NK-92 treated with Interleukin-12 subunit alpha and Interleukin-12 subunit beta, amount 100 ng/mL, for 24 hours (cell line): ENCODE results near the gene TNFRSF8.

ENCODE experiments used
- DNase-seq: peaks from one replicate; lab custom pipeline; 2025; lab: John Stamatoyannopoulos, UW

TNFRSF8 gene

DNA sequence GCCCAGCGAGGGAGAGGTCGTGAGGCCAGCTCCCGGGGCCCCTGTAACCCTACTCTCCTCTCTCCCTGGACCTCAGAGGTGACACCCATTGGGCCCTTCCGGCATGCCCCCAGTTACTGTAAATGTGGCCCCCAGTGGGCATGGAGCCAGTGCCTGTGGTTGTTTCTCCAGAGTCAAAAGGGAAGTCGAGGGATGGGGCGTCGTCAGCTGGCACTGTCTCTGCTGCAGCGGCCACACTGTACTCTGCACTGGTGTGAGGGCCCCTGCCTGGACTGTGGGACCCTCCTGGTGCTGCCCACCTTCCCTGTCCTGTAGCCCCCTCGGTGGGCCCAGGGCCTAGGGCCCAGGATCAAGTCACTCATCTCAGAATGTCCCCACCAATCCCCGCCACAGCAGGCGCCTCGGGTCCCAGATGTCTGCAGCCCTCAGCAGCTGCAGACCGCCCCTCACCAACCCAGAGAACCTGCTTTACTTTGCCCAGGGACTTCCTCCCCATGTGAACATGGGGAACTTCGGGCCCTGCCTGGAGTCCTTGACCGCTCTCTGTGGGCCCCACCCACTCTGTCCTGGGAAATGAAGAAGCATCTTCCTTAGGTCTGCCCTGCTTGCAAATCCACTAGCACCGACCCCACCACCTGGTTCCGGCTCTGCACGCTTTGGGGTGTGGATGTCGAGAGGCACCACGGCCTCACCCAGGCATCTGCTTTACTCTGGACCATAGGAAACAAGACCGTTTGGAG is 80.0 kb downstream of the TNFRSF8 start:
- DNase-seq: no peak

DNA sequence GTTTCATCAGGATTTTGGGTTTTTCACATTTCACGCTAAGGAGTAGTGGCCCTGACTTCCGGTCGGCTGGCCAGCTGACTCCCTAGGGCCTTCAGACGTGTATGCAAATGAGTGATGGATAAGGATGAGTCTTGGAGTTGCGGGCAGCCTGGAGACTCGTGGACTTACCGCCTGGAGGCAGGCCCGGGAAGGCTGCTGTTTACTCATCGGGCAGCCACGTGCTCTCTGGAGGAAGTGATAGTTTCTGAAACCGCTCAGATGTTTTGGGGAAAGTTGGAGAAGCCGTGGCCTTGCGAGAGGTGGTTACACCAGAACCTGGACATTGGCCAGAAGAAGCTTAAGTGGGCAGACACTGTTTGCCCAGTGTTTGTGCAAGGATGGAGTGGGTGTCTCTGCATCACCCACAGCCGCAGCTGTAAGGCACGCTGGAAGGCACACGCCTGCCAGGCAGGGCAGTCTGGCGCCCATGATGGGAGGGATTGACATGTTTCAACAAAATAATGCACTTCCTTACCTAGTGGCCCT is 80.6 kb downstream of the TNFRSF8 start:
- DNase-seq: no peak

DNA sequence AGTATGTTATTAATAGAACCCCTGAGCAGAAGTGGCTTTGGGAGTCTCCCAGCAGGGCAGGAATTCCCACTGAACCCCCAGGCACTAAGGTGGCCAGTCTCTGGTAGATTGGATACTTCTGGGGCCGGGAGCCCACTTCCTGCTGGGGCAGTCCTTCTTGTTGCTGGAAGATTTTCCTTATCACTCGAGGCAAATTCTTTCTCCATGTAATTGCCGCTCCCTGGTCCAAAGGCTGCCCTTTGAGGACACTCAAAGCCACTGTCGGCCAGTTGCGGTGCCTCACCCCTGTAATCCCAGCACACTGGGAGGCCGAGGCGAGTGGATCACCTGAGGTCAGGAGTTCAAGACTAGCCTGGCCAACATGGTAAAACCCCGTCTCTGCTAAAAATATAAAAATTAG is 81.1 kb downstream of the TNFRSF8 start:
- DNase-seq: no peak

DNA sequence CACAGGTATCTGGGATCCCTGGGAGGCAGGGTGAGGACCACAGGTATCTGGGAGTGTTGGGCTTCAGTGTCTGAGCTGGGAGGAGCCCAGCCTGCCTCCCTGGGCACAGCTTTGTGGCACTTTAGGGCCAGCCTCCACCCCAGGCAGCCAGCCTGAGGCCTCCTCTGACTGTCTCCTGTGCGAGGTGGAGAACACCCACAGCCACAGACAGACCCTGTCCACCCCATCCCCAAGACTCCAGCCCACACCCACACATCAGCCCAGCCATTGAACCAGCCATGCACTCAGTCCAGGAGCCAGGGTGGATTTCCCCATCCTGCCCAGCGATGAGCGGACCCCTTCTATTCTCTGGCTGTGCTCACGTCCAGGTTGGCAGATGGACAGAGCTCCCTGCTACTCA is 81.9 kb downstream of the TNFRSF8 start:
- no peak for DNase-seq

DNA sequence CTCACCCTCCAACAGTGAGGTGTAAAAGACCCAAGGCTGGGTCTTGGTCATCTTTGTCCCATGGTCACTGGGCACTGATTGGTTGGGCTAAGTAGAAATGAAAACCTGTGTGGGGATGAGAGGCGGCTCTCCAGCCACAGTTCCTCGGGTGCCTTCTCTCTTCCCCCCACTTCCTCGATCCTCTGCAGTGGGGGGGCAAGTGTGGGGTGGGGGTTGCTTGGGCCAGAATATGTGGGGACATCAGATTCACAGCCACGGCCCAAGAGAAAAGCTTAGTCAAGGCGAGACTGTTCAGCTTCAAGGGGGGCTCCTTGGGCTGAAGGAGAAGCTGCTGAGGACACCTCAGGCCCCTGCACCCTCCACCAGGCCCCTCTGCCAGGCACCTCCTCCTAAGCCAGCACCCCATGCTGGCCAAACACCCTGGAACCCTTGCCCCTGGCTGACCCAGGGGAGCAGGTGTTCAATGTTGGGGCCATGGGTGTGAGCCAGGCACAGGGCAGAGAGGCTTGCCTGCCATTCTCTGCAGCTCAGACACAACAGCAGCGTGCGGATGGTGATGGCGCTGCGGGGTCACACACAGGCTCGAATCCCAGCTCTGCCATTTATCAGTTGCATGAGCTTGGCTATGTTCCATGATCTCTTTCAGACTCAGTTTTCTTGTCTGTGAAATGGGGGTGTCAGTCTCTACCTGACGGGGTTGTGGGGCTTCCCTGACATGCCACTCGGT is 82.7 kb downstream of the TNFRSF8 start:
- DNase-seq: no peak

DNA sequence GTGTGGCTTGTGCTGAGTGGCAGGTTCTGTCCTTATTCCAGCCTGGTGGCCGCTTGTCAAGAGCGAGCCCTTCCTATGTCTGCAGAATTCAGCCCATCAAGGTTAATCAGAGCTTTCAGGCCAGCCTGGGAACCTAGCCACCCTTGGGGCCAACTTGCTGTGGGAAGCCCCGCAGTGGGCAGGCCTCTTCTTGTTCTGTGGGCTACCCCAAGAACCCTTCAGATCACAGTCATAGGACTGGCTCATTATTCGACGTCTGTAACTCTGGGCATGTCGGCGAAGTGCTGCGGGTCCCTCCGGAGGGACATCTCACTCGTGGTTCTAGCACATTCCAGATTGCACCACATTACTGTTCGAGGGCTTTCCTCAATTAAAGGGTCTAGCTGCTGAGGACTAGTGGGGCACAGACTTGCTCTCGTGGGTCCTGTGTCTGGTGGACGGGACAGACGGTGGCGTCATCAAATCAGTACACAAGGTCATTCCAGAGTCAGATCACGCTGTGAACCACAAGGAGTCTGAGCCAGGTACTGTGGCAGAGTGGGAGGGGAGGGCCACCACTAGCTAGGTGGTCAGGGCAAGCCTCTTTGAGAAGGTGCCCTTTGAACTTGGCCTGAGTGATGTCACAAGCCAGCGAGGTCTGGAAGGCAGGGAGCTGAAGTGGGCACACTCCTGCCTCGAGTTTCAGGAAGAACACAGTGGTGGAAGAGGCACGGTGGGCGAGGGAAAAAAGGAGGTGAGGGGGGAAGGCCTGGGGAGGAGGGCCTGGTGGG is 83.4 kb downstream of the TNFRSF8 start:
- no peak for DNase-seq

DNA sequence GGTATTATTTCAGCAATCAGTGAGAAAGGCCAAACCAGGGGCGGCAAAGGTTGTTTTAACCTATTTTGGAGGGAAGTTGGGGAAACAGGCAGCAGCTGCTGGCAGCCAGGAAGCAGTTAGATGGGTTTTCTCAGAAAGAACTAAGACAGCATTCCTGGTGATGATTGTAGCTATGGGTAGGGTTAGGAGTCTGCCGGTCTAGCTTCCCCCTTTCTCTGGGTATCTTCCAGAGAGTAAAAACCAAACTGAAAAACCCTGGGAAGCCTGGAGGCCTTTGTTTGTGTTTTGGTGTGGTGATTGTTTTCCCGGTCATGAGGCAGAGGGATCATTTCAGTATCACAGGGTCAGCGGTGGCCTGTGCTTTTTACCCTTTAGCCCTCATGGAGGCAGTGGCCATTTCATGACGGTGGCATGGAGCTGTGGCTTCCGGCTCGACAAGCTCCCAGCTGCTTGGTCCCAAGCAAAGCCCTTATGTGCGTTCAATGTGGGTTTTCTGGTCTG is 84.1 kb downstream of the TNFRSF8 start:
- DNase-seq: no peak

DNA sequence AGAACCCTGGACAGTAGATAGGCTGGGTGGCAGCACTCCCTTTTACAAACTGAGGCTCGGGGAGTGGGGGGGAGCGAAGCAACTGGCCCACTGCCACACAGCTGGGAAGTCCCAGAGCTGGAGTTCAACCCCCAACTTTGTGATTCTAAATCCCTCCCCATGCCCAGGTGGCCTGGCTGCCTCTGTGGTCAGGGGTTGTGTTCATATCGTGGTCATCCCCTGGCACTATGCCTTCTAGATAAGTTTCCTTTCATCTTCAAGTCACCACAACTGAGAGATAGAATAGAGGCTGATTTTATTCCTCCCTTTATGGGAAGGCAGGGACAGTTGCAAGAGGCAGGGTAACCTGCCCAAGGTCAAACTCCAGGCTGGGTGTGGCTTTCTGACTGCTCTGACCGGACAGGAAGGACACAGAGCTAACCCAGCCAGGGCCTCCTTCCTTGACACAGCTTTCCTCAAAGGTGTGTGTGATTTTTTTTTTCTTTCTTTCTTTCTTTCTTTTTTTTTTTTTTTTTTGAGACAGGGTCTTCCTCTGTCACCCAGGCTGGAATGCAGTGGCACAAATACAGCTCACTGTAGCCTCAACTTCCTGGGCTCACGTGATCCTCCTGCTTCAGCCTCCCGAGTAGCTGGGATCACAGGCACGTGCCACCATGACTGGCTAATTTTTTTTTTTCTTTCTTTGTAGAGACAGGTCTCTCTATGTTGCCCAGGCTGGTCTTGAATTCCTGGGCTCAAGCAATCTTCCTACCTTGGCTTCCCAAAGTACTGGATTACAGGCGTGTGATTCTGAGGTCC is 85.3 kb downstream of the TNFRSF8 start:
- DNase-seq: no peak

DNA sequence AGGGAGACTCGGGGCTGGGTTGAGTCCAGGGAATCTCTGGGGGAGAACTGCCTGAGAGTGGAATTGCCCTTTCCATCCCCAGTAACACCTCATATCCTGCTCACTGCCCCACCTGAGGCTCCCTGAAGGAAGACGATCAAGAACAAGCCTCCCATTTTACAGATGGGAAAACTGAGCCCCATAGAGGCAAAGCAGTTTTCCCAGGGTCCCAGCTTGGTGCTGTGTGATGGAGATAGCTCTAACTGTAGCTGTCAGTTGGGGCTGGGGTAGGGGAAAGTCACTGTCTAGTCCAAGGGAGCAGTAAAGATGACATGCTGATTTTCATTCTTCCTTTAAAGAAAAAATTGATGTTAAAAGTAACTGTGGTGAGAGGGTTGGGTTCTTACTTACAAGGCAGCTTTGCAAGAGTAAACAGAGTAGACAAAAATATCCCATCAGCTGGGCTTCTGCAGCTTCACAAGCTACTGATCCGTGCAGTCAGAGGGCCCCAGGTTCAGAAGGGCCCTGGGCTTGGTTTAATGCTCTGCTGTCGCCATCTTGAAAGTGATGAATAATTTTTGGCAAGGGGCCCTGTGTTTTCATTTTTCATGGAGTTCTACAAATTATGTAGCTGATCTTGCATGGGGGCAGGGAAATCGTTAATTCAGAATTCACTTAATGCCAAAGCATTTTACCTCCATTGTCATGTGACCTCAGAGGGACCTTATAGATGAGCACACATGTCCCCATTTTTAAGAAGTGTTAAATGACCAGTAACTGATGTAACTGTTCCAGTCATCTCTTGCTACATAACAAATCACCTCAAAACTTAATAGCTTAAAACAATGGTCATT is 86.1 kb downstream of the TNFRSF8 start:
- DNase-seq: no peak

DNA sequence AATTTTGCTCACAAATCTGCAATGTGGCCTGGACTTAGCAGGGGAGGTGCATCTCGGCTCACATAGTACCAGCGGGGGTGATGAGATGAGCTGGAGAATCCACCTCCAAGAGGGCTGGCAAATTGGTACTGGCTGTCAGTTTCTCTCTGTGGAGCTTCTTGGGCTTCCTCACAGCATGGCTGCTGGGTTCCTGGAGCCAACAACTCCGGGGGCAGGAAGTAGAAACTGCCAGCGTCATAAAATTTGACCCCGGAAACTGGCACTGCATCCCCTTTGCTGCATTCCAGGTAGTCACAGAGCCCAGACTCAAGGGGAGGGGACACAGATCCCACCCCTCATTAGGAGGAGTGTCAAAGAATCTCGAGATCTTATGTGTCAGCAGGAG is 86.7 kb downstream of the TNFRSF8 start:
- DNase-seq: no peak

DNA sequence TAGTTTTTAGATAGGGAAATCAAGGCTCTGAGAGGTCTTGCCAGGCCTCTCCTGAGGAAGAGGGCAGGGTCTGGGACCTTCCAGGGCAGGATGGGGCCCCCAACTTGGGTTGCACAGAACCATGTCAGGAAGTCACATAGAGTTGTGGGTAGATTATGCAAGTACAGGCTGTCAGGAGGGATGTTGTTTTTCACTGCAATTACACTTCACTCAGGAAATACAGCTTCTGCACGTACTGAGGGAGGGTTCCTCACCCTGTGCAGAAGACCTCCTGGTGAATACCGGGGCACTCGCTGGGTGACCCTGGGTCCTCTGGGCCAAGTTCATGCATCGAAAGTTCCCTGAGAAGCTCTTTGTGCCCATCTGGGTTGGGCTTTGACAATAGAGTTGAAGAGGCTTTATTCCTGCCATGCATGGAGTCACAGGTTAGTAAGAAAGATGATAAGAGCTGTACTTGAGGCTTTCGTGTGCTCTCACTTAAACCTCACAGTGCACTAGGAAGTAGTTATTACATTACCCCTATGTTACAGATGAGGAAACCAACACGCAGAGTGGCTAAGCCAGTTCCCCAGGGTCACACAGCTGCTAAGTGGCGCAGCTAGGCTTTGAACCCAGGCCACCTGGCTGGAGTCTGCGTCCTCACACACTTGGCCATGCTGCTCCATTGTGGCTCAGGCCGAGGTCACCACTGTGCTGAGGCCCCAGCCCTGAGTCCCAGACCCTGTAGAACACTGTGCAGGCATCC is 87.5 kb downstream of the TNFRSF8 start:
- DNase-seq: peak; percentile 51

DNA sequence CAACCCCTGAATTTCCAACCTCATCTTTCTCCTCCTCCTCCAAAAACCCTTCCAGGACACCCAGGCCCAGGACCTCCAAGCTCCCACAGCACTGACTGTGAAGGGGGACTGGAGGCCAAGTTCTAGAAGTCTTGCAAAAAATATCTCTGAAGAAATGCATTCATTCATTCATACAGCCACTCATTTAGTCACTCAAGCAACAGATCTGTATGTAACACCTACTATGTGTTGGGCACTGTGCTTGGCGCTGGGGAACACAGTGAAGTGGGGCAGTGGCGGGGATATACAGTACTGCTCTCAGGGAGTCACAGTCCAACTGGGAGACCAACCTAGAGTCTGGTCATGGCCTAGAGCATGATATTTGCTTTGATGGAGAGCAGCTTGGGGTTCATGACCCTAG is 88.4 kb downstream of the TNFRSF8 start:
- DNase-seq: no peak

DNA sequence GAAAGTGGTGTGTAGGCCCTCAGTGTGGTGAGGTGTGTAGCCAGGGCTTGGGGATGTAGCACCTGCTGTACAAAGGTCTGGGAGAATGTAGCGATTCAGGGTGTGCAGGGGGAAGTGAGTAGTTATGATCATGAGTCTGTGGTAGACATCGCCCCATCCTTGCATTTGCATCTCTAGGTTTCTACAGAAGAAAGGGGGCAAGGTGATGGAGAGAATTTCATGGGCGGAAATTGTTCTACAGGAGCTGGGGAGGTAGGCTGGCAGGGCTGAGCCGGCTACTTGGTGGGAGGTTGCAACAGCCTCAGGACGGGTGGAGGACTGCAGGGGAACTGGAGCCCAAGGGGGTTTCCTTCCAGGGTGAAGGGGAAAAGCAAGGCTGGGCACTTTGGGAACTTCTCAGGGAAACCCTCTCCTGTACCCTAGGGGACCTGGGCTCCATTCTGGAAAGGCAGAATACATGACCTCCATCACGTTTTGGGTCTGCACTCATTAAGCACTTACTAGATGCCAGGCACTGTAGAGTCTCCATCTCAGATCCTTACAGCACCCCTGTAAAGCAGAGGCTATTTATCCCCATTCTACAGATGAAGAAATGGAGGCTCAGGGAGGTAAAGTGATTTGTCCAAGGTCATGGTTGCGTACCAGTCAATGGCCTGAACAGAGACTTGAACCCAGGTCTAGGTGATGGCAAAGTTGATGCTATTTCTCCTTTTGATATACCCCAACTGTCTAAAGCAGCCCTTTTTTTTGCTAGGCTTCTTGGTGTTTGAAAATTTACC is 89.2 kb downstream of the TNFRSF8 start:
- no peak for DNase-seq

DNA sequence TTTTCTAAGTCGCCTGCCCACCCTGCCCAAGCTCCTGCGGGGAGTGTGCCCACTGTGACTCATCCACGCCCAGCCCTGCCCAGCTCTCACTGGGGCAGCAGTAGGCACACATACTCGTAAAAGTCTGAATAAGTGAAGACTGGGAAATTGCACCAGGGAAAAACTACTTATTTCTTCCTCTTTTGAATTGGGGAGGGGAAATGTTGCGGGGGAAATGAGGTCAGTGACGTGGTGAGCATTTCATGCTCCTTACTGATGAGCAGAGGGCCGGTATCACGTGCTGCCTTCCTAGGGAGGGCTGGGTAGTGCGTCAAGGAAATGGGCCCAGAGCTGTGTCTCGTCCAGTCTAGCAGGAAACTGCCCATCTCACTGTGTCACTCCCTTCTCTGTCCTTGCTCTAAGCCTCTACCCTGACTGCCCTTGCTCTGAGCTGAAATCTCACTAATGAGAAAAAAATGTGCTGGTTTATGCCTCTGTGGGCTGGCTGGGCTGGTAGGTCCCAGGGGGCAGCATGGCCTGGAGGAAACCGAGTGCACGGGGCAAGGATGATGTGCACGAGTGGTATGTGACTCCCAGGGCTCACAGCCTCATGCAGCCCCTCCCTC is 90.2 kb downstream of the TNFRSF8 start:
- no peak for DNase-seq

DNA sequence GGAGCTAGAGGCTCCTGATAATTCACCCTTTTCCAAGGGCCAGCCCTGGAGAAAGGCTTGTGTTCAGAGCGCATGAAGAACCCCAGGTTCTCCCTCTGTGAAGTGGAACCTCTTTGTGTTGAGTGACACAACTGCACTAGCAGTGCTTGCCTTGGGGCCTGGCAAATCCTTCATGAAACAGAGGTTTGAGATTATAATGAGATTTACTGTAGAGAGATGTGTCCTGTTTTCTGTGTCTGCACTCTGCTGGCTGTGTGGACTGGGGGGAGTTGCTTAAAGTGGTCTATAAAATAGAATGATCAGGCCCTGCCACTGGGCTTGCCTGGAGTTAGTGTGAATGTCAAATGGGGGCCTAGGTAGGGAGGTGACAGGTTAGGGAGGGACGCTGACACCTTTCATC is 92.2 kb downstream of the TNFRSF8 start:
- no peak for DNase-seq

DNA sequence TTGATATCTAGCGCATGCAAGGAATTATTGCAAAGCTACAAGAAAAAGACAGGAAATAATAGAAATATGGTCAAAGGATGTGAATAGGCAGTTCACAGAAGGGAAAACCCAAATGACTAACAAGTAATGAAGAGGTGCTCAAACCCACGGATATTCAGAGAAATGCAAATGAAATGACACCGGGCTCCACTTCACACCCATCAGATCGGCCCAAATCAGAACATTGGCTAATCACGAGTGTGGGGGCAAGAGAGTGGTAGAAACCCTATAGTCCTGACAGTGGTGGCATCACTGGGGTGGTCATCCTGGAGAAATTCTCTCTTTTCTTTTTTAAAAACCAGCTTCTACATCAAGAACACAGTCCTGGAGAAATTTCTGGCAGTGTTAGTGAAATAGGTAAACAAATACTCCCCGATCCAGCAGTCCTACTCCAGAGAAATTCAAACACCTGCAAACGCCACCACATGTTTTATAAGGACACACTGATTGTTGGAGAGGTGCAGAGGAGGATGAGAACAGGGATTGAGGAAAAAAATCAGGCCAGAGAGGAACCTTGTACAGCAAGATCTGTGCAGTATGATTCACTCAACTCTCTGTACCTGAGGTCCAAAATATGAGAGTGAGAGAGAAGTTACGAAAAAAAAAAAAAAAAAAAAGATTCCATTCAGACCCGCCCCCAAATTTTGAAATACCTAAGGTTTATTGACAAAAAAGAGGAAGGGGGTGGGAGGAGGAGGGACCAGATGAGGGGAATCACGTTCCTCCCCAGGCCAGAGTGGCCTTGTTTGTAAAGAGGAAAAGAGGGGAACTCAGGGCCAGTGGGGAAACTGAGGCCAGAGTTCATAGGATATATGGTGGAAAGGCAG is 94.5 kb downstream of the TNFRSF8 start:
- peak; percentile 57 for DNase-seq

DNA sequence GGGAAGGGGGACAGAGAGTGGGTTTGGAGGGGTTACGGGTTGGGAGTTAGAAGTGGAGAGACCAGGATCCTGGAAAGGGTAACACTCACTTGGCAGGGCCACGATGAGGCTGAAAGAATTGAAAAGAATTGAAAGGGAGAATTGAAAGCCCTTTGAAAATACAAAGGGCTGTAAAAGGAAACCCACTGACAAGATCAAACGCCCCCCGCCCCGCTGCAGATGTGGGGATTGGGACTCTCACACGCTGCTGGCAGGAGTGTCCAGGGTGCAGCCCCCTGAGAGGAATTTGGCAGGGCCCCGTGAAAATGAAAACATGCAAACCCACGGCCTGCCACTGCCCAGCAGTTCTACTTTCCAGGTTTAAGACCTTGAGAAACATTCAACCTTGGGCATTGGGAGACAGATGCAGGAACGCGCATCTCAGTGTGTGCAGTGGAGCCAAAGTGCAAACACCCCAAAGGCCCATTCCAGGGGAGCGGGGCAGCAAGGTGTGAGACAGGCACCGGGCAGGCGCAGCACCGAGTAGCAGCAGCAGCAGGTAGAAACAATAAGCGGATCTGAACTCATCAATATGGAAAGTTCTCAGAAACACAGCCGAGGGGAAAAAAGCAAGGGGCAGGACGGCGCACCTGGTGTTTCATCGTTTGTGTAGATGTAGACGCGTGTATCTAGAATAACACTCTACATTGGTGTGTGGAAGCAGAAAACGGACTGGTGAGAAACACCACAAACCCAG is 95.4 kb downstream of the TNFRSF8 start:
- no peak for DNase-seq
